Stomach (tissue), 9 donors: ENCODE data around the gene GPR42. TPM values are rescaled to one million over a fixed set of nuclear protein-coding genes. Genes with fewer than 3 reads are reported as not detected.

Experiments
- DNase-seq, 2 donors: peaks; one replicate each; pipeline versions ENCODE4 v3.0.0 to v3.0.0-alpha.2; 2013 to 2019
- H3K27ac ChIP-seq, 5 donors: fragments of 200-600 bp in 4 of 5; sonication (generic) in 4 of 5; one replicate each; pipeline ENCODE4 v1.5.1; 2013 to 2019; ENCODE audit warnings: mild to moderate bottlenecking in 1 of 5, moderate library complexity in 1 of 5
- H3K27me3 ChIP-seq, 3 donors: fragments of 200-600 bp; sonication (generic); one replicate each; pipeline ENCODE4 v1.5.1; 2017 to 2019; ENCODE audit warnings: mixed run types in 1 of 3
- H3K36me3 ChIP-seq, 4 donors: fragments of 200-600 bp; sonication (generic); 1 replicate in 3 of 4; 2 replicates in 1 of 4; pipeline ENCODE4 v1.5.1; 2016 to 2019
- H3K4me1 ChIP-seq, 4 donors: fragments of 200-600 bp; sonication (generic); one replicate each; pipeline ENCODE4 v1.5.1; 2016 to 2019
- H3K4me3 ChIP-seq, 4 donors: fragments of 200-600 bp; sonication (generic) in 3 of 4; one replicate each; pipeline ENCODE4 v1.5.1; 2016 to 2019; ENCODE audit warnings: mild to moderate bottlenecking in 1 of 4
- H3K9me3 ChIP-seq, 4 donors: fragments of 200-600 bp; sonication (generic); one replicate each; pipeline ENCODE4 v1.5.1; 2016 to 2019
- CTCF ChIP-seq, 7 experiments: fragments of 450-650 bp in 4 of 7; fragments of 200-600 bp in 3 of 7; sonication (generic) in 3 of 7; IDR thresholded peaks; one replicate each; pipeline ENCODE4 v1.5.1; 2016 to 2019; ENCODE audit warnings: antibody characterized with exemption in 7 of 7, control low read depth in 2 of 7, mild to moderate bottlenecking in 1 of 7
- EP300 ChIP-seq: sonication (generic); formaldehyde crosslinking; IDR thresholded peaks from one replicate; pipeline ENCODE4 v1.6.1; 2017; ENCODE audit warnings: antibody characterized with exemption
- POLR2A ChIP-seq, 4 donors: fragments of 450-650 bp; IDR thresholded peaks; one replicate each; pipeline ENCODE4 v1.6.1; 2016; ENCODE audit warnings: antibody characterized with exemption in 4 of 4, control low read depth in 2 of 4, mild to moderate bottlenecking in 1 of 4, moderate library complexity in 1 of 4
- POLR2AphosphoS5 ChIP-seq, 3 donors: sonication (generic); formaldehyde crosslinking; IDR thresholded peaks; one replicate each; pipeline ENCODE4 v1.6.1; 2016; ENCODE audit warnings: antibody characterized with exemption in 3 of 3
- WGBS, 5 donors: extraction: QIAGEN DNeasy Blood & Tissue Kit in 3 of 5; methylation state at CpG; one replicate each; pipeline versions ENCODE4 v1.1.5 to v1.1.7; 2013 to 2018; 5-methylcytosine and 5-hydroxymethylcytosine counted together
- intact Hi-C: fragments of 100-400 bp; cut with DNase I; formaldehyde crosslinking; loops from one replicate; pipeline ENCODE4 v1.15.1; 2023; ENCODE audit warnings: low total_unique reads
- polyA plus RNA-seq, 3 donors: library from polyadenylated mRNA; stranded (reverse); fragments of 200-250 nt; gene quantifications; one replicate each; pipeline ENCODE4 v1.2.3, GENCODE V29; 2013
- total RNA-seq, 5 donors: library from RNA; depleted of rRNA; stranded (reverse); fragments of >200 nt; gene quantifications; one replicate each; pipeline versions ENCODE4 v1.1.0 to v1.2.3, GENCODE V29; 2014 to 2016
- donor health status: healthy with polysubstance abuse.
- donor health status: Bipolar disorder and iron deficiency.
- donor health status: healthy.

Gene GPR42
- total and polyA plus RNA-seq, 8 donors, result 0.19 TPM; not detected in 7

GRCh38 chr19:35410487-35410886, 39.6 kb downstream of the GPR42 start:
- WGBS, 5 donors, result 78 to 86% (median 80%) methylated on average over 5 of the region's 5 CpGs
- peaks cover 0 to 20% (median 0%) of the 10 kb centered on the region in 3 donors for H3K27me3 ChIP-seq
- intact Hi-C loops, result no loop called here

GRCh38 chr19:35414442-35414841, 43.6 kb downstream of the GPR42 start:
- Histone ChIP-seq H3K4me1 (no peaks in the 10 kb centered on the region), H3K9me3 (no peaks in the 10 kb centered on the region), H3K27me3 (peaks cover 0 to 34% (median 0%) of the 10 kb centered on the region in 3 donors), H3K4me3 (no peak overlapping the region), H3K36me3 (no peaks in the 10 kb centered on the region), H3K27ac (no peak overlapping the region)
- 83 to 97% (median 87%) methylated on average over 3 of the region's 3 CpGs for WGBS, 5 donors
- DNase-seq, result no peak
- intact Hi-C loops, result no loop called here
- TF ChIP-seq EP300, result no peak
- TF ChIP-seq POLR2A (IDR thresholded peaks at IDR 0.05), result no peak
- TF ChIP-seq CTCF (IDR thresholded peaks at IDR 0.05), result no peak
- TF ChIP-seq POLR2AphosphoS5 (IDR thresholded peaks at IDR 0.05), result no peak

More at GRCh38 chr19:35410487-35410886, 39.6 kb downstream of the GPR42 start:
- Histone ChIP-seq H3K36me3 (no peaks in the 10 kb centered on the region), H3K27ac (no peak overlapping the region), H3K4me1 (no peaks in the 10 kb centered on the region), H3K9me3 (no peaks in the 10 kb centered on the region), H3K4me3 (no peak overlapping the region)
- DNase-seq, result no peak
- no peak for TF ChIP-seq POLR2AphosphoS5 (IDR thresholded peaks at IDR 0.05)
- TF ChIP-seq POLR2A (IDR thresholded peaks at IDR 0.05), result no peak
- no peak for TF ChIP-seq EP300
- TF ChIP-seq CTCF (IDR thresholded peaks at IDR 0.05), result no peak

GRCh38 chr19:35416331-35416730, 45.5 kb downstream of the GPR42 start:
- Histone ChIP-seq H3K27me3 (peaks cover 0 to 34% (median 0%) of the 10 kb centered on the region in 3 donors), H3K4me3 (no peak overlapping the region), H3K4me1 (peaks cover 0 to 12% (median 10%) of the 10 kb centered on the region in 4 donors), H3K36me3 (no peaks in the 10 kb centered on the region), H3K9me3 (no peaks in the 10 kb centered on the region), H3K27ac (no peak overlapping the region)
- 71 to 89% (median 77%) methylated on average over 7 of the region's 7 CpGs for WGBS, 5 donors
- DNase-seq, result no peak
- intact Hi-C loops, result no loop called here
- TF ChIP-seq POLR2AphosphoS5 (IDR thresholded peaks at IDR 0.05) (no peak), CTCF (IDR thresholded peaks at IDR 0.05) (no peak)

GRCh38 chr19:35417278-35417677, 46.4 kb downstream of the GPR42 start:
- TF ChIP-seq POLR2AphosphoS5 (IDR thresholded peaks at IDR 0.05) (no peak), CTCF (IDR thresholded peaks at IDR 0.05) (no peak), EP300 (no peak), POLR2A (IDR thresholded peaks at IDR 0.05) (no peak)
- peaks cover 0 to 31% (median 0%) of the 10 kb centered on the region in 3 donors for H3K27me3 ChIP-seq
- DNase-seq, result no peak
- peaks cover 0 to 12% (median 10%) of the 10 kb centered on the region in 4 donors for H3K4me1 ChIP-seq
- no peak overlapping the region for H3K4me3 ChIP-seq
- 88 to 96% (median 92%) methylated on average over 2 of the region's 2 CpGs for WGBS, 5 donors
- intact Hi-C loops, result no loop called here
- H3K27ac ChIP-seq, result no peak overlapping the region
- no peaks in the 10 kb centered on the region for H3K36me3 ChIP-seq
- H3K9me3 ChIP-seq, result no peaks in the 10 kb centered on the region
